Measurements from ENCODE around the gene SRSF3.
"Not testable (repeated sequence)": the region's sequence is repeated elsewhere in the genome, so short reads cannot be mapped to it uniquely, and the experiment has no call there.

The SRSF3 gene

DNA sequence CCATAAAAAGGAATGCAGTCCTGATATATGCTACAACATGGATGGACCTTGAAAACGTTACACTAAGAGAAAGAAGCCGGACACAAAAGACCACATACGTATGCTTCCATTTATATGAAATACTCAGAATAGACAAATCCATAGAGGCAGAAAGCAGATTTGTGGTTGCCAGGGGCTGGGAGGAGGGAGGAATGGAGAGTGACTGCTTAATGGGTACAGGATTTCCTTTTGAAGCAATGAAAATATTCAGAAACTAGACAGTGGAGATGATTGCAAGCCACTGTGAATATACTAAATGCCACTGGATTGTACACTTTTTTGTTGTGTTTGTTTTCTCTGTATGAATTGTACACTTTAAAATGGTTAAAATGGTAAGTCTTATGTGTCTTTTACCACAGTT is 54.9 kb downstream of the SRSF3 start:
- no peaks in the 10 kb centered on the region for H3K4me1 Mint-ChIP-seq
- H3K36me3 Mint-ChIP-seq = no peaks in the 10 kb centered on the region
- H3K27ac Mint-ChIP-seq = no peak overlapping the region
- CTCF ChIA-PET = no interaction called here
- DNase-seq = no peak
- H3K9me3 Mint-ChIP-seq = no peaks in the 10 kb centered on the region
- peaks cover 71% of the 10 kb centered on the region for H3K27me3 Mint-ChIP-seq
- no peak overlapping the region for H3K4me3 Mint-ChIP-seq

DNA sequence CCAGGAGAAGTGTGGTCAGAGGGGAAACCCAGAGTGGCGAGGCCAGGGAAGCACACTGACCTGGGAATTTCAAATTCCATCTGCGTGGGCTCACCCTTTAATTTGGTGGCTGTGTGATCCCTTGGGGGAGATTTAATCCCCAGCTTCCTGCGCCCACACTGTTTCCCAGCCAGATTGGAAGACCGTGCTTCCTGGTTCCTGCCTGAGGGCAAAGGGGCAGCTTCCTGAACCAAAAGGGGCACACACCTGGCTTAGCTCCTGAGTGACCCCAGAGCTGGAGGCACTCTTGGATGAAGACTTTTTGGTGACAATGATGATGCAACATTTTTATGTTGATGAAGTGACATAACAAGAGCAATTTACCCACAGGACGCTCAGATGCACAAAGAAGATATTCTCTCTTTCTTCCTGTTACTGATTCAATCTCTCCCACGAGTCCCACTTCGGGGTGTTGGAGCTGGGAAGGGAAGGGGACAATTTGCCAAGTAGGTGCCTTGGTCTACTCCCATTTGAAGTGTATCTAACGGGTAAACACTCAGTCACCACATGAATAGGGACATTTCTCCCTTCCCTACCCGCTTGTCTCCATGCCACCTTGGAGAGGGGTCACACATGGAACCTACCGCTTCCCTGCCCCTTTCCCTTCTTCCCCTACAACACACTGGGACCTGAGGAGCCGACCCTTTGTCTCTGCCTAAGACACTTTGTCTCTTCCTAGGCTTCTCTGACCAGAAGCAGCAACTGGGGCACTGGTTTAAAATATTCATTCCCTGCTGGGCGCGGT is 55.7 kb downstream of the SRSF3 start:
- H3K27ac Mint-ChIP-seq = no peak overlapping the region
- H3K36me3 Mint-ChIP-seq = no peaks in the 10 kb centered on the region
- H3K9me3 Mint-ChIP-seq = no peaks in the 10 kb centered on the region
- H3K27me3 Mint-ChIP-seq = peaks cover 71% of the 10 kb centered on the region
- no peaks in the 10 kb centered on the region for H3K4me1 Mint-ChIP-seq
- H3K4me3 Mint-ChIP-seq = no peak overlapping the region
- CTCF ChIA-PET = no interaction called here
- no peak for DNase-seq

GRCh38 chr6:36650848-36651478 is 56.8 kb downstream of the SRSF3 start:
- no peaks in the 10 kb centered on the region for H3K9me3 Mint-ChIP-seq
- CTCF ChIA-PET = interaction anchor here (1.2 kb wide), 1 partner anchor 16 kb away, joined by 3 read pairs; no protein-coding TSS in a partner anchor

GRCh38 chr6:36651659-36652379 is 57.7 kb downstream of the SRSF3 start:
- CTCF ChIA-PET = interaction anchor here (1.2 kb wide), 1 partner anchor 15 kb away, joined by 3 read pairs; no protein-coding TSS in a partner anchor
- Mint-ChIP-seq H3K36me3 (no peaks in the 10 kb centered on the region), H3K9me3 (no peaks in the 10 kb centered on the region), H3K4me1 (no peaks in the 10 kb centered on the region), H3K27me3 (peaks cover 80% of the 10 kb centered on the region), H3K4me3 (no peak overlapping the region), H3K27ac (no peak overlapping the region)
- no peak for DNase-seq

More at GRCh38 chr6:36650848-36651478, 56.8 kb downstream of the SRSF3 start:
- Mint-ChIP-seq H3K27ac (no peak overlapping the region), H3K4me1 (no peaks in the 10 kb centered on the region), H3K36me3 (no peaks in the 10 kb centered on the region), H3K4me3 (no peak overlapping the region), H3K27me3 (peaks cover 78% of the 10 kb centered on the region)
- no peak for DNase-seq

DNA sequence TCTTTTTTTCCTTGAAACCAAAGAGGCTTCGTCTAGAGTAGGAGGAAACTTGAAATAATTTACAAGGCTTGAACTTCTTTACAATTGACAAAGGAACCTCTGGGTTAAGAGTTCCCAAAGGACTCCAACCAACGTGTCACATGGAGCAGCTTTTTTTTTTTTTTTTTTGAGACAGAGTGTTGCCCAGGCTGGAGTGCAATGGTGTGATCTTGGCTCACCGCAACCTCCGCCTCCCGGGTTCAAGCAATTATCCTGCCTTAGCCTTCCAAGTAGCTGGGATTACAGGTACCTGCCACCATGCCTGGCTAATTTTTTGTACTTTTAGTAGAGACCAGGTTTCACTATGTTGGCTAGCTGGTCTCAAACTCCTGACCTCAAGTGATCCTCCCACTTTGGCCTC is 60.3 kb downstream of the SRSF3 start:
- not testable (repeated sequence) for H3K36me3 Mint-ChIP-seq, DNase-seq, H3K9me3 Mint-ChIP-seq, H3K27ac Mint-ChIP-seq, H3K4me1 Mint-ChIP-seq, H3K4me3 Mint-ChIP-seq
- H3K27me3 Mint-ChIP-seq = peaks cover 80% of the 10 kb centered on the region
- CTCF ChIA-PET = interaction anchor here (0.7 to 1.4 kb wide), 2 partner anchors 20 to 29 kb away, joined by 3 to 4 read pairs; no protein-coding TSS in a partner anchor

Data from activated naive CD4-positive, alpha-beta T cell treated with anti-CD3 and anti-CD28 coated beads, Interleukin-2, amount 10 ng/mL, durations not matched to agents 7 days and 5 days (primary cell).